Measurements from ENCODE around the gene PTPN1.

DNA sequence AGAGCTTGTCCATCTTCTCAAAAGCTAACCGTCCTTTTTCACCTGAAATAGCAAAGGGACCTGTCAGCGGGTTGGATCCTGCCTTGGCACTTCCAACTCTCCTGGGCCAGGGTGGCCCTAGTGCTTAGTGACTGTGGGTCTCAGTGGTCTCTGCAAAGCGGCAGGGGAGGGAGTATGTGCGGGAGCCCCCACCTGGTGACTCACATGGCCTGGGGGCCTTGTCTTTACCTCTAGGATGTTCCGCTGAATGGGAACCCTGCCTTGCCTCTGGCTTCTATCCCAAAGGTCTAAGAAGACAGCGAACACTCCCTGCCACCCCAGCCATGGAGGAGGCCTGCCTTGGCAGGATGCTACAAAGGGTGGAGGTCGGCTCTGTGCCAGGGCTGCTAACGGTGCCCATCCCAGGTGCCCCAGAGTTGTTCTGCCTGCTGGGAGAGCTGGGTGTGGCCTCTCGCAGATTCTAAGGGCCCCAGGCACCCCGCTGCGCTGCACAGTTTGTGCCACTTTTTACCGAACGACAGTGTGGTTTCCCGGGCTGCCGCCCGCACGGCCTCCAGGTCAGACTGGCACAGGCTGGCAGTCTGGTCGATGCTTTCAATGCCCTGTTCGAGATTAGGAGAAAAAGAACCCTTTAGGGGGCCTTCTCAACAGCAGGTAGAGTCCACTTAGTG lies 77.2 kb downstream of the PTPN1 start:
- TF ChIP-seq, protein P1, sequence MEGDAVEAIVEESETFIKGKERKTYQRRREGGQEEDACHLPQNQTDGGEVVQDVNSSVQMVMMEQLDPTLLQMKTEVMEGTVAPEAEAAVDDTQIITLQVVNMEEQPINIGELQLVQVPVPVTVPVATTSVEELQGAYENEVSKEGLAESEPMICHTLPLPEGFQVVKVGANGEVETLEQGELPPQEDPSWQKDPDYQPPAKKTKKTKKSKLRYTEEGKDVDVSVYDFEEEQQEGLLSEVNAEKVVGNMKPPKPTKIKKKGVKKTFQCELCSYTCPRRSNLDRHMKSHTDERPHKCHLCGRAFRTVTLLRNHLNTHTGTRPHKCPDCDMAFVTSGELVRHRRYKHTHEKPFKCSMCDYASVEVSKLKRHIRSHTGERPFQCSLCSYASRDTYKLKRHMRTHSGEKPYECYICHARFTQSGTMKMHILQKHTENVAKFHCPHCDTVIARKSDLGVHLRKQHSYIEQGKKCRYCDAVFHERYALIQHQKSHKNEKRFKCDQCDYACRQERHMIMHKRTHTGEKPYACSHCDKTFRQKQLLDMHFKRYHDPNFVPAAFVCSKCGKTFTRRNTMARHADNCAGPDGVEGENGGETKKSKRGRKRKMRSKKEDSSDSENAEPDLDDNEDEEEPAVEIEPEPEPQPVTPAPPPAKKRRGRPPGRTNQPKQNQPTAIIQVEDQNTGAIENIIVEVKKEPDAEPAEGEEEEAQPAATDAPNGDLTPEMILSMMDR (IDR thresholded peaks at IDR 0.05): no peak
- no peak for TF ChIP-seq POLR2A (IDR thresholded peaks at IDR 0.05)
